Endothelial cell of umbilical vein (primary cell): ENCODE measurements around the gene RHBDF1.

Experiments
- CTCF ChIP-seq, 2 donors: IDR thresholded peaks; 1 replicate in 1 of 2; 2 replicates in 1 of 2; pipeline ENCODE4 v1.5.1; 2011; ENCODE audit warnings: low read length in 2 of 2, mild to moderate bottlenecking in 2 of 2, moderate library complexity in 2 of 2, control low read depth in 1 of 2, inconsistent platforms in 1 of 2, low read depth in 1 of 2; ENCODE audit not compliant: insufficient read depth in 1 of 2; ENCODE audit errors: extremely low read depth in 1 of 2
- GATA2 ChIP-seq: IDR thresholded peaks from 2 replicates; pipeline ENCODE4 v1.7.0; 2011; ENCODE audit warnings: low read depth, mild to moderate bottlenecking, moderate library complexity, mixed read lengths, low read length; ENCODE audit not compliant: insufficient read length, insufficient read depth
- POLR2A ChIP-seq: IDR thresholded peaks from 2 replicates; pipeline ENCODE4 v1.6.1; 2012; ENCODE audit warnings: low read depth, mild to moderate bottlenecking, control low read depth, low read length

GRCh38 chr16:37511-37910, 34.9 kb downstream of the RHBDF1 start:
- no peak for TF ChIP-seq CTCF (IDR thresholded peaks at IDR 0.05; ENCODE audit: extremely low read depth in 1 of 2, insufficient read depth in 1 of 2, low read depth in 1 of 2, low read length in 2 of 2)
- no peak for TF ChIP-seq GATA2
- no peak for TF ChIP-seq POLR2A
